AG04449 (cell line): Measurements from ENCODE around the gene ZNF593OS.

Source experiments
- CTCF ChIA-PET: fragments of 350-600 bp; formaldehyde crosslinking; extraction: SDS; loops from one replicate; lab custom pipeline; 2021; ENCODE audit warnings: antibody characterized with exemption; lab: Yijun Ruan, JAX
- POLR2A ChIA-PET: fragments of 400-600, 350-600 bp; formaldehyde crosslinking; extraction: SDS; loops from one replicate; lab custom pipeline; 2020; ENCODE audit warnings: antibody characterized with exemption, inconsistent platforms; lab: Yijun Ruan, JAX
- DNase-seq: peaks from one replicate; pipeline ENCODE4 v3.0.0-alpha.2; 2010; ENCODE audit warnings: low read depth, low spot score
- H3K4me3 ChIP-seq: 2 replicates; pipeline ENCODE4 v1.5.1; 2011; ENCODE audit warnings: low read depth, mild to moderate bottlenecking, control low read depth, low read length
- TF ChIP-seq, protein P1 (sequence below): IDR thresholded peaks from one replicate; pipeline ENCODE4 v1.5.1; 2011; ENCODE audit warnings: mild to moderate bottlenecking, moderate library complexity, low read length, control low read depth, inconsistent platforms; ENCODE audit not compliant: insufficient read depth; ENCODE audit errors: missing control alignments

ZNF593OS gene

DNA sequence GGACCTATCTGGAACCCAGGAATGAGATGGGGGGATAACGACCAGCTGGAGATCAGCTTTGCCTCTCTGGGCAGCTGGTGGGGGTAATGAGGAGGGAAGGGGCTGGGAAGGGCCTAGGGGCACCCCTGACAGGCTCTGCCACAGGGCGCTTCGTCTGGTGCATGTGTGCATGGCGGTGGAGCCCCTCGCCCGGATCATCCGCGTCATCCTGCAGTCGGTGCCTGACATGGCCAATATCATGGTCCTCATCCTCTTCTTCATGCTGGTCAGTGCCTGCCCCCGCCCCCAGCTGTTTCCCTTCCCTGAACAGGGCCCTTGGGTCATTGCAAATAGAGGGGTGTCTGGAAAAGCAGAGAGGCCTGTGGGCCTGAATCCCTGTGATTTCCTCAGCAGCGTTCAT, 26.2 kb upstream of the ZNF593OS start:
- H3K4me3 ChIP-seq, result no peak overlapping the region
- no peak for DNase-seq
- TF ChIP-seq, protein P1, sequence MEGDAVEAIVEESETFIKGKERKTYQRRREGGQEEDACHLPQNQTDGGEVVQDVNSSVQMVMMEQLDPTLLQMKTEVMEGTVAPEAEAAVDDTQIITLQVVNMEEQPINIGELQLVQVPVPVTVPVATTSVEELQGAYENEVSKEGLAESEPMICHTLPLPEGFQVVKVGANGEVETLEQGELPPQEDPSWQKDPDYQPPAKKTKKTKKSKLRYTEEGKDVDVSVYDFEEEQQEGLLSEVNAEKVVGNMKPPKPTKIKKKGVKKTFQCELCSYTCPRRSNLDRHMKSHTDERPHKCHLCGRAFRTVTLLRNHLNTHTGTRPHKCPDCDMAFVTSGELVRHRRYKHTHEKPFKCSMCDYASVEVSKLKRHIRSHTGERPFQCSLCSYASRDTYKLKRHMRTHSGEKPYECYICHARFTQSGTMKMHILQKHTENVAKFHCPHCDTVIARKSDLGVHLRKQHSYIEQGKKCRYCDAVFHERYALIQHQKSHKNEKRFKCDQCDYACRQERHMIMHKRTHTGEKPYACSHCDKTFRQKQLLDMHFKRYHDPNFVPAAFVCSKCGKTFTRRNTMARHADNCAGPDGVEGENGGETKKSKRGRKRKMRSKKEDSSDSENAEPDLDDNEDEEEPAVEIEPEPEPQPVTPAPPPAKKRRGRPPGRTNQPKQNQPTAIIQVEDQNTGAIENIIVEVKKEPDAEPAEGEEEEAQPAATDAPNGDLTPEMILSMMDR, result no peak
- POLR2A ChIA-PET, result no interaction called here
- CTCF ChIA-PET, result interaction anchor here (0.8 to 1.9 kb wide), 2 partner anchors 15 to 29 kb away, joined by 3 to 6 read pairs; partner anchors contain the start of genes C1orf232 and ZNF593

DNA sequence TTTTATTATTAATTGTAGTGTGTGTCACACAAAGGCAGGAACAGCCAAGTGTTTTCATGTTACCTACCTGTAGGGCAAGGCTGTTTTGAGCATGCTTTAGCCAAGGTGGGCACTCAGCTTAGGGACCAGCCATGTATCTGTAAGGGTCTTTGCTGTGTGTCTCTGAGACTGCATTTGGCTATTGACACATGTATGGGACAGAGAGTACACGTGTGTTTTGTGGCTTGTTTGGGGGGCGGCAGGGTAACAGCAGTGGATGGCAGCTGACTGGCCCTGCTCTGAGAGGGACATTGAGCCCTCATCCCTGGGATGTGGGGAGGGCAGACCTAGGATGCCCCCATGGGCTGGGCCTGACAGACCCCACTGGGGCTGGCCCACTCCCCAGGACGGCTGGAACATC, 25.7 kb upstream of the ZNF593OS start:
- CTCF ChIA-PET, result interaction anchor here (0.8 to 1.9 kb wide), 2 partner anchors 15 to 28 kb away, joined by 3 to 6 read pairs; partner anchors contain the start of genes C1orf232 and ZNF593
- TF ChIP-seq, protein P1, result no peak
- no peak for DNase-seq
- H3K4me3 ChIP-seq, result no peak overlapping the region
- POLR2A ChIA-PET, result no interaction called here

DNA sequence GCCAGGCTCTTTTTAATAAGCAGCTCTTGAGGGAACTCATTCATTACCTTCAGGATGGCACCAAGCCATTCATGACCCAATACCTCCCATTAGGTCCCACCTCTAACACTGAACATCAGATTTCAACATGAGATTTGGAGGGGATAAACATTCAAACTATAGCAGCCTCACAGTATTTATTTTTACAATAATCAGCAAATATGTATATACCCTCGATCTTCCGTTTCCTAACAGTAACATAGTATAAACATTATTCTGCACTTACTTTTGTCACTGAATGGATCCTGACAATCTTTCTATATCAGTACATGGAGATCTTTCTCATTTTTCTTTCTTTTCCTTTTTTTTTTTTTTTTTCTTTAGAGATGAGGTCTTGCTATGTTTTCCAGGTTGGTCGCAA, 24.2 kb upstream of the ZNF593OS start:
- POLR2A ChIA-PET, result interaction anchor here (0.7 kb wide), 1 partner anchor 9 kb away, joined by 4 read pairs; no protein-coding TSS in a partner anchor
- no peak overlapping the region for H3K4me3 ChIP-seq
- no peak for DNase-seq
- TF ChIP-seq, protein P1, result no peak
- CTCF ChIA-PET, result interaction anchor here (1.9 kb wide), 1 partner anchor 27 kb away, joined by 6 read pairs; the partner anchor contains the start of genes C1orf232 and ZNF593

DNA sequence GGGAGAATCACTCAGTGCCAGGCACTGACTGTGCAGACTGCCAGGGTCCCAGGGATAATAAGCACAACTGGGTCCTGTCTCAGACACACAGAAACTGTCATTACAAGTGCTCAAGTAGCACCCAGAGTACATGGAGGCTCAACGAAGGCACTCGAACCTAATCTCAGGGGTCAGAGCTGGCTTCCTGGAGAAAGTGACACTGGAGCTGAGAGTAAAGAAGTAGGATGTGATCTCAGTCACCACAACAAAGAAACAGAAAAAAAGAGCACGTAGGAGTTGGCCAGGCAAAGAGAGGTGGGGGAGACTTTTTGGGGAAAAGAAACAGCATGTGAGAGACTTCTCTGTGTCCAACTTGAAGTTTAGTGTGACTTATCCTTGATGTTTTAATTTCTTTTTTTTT, 20.1 kb upstream of the ZNF593OS start:
- H3K4me3 ChIP-seq, result no peak overlapping the region
- ChIA-PET CTCF (interaction anchor here (0.7 to 3.6 kb wide), 5 partner anchors 9 to 130 kb away, joined by 3 to 13 read pairs (median 5); partner anchors contain the start of genes C1orf232 and ZNF593), POLR2A (no interaction called here)
- TF ChIP-seq, protein P1, result no peak
- DNase-seq, result no peak

DNA sequence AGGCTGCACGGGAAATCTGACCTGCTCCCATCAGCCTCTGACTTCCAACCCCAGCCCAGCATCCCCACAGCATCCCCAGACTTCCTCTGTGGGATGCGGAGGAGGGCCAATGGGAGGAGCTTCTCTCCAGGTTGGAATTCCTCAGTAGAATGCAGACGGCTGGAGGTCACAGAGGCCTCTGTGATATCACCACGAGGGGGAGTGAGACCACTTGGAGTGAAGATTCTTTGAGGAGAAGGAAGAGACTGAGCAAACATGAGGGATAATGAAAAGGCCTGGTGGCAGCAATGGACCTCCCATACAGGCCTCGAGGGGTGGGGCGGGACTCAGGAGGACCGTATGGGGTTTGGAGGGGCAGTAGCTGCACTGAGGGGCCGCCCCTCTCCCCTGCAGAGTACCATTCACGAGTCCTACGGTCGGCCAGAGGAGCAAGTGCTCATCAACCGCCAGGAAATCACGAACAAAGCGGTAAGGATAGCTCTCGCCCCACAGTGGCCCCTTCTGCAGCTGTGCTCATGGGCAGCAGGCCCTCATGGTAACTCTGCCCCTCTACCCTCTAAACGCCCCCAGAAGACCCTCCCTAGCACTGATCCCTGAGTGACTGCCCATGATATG, 18.8 kb upstream of the ZNF593OS start, which contains the start of gene CATSPER4:
TSS of gene CATSPER4 (plus strand) at position 230 of the 615 bp plus-strand sequence. CDS start at position 256, 26 bp downstream.
- POLR2A ChIA-PET, result no interaction called here
- H3K4me3 ChIP-seq, result no peak within 1 kb of the TSS
- TF ChIP-seq, protein P1, result no peak
- CTCF ChIA-PET, result interaction anchor here (0.7 to 3.6 kb wide), 5 partner anchors 16 to 174 kb away, joined by 3 to 13 read pairs (median 4); partner anchors contain the start of genes C1orf232 and ZNF593
- DNase-seq, result no peak

DNA sequence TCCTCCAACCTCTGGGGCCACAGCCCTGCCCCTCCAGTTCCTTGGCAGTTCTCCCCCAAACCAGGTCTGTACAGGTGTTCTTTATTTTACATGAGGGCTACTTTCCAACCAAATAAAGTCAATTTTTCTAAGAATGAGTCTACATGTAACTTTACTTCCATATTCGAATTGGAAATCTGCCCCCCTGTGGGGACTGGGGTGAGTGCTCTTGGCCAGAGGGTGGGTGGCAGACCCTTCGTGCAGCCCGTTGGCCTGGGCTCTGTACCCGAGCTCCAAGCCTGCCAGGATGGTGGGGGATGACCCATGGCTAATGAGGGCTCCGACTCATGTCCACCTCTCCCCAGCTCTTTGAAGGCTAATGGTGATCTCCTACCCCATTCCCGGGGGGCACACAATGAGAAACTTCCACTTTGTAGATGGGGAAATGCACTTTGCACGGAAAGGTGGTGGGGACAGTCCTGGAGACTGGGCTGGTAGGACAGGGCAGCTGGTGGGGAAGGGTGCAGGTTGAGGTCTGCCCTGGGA, 18.2 kb upstream of the ZNF593OS start:
- ChIA-PET POLR2A (no interaction called here), CTCF (interaction anchor here (1.0 to 3.6 kb wide), 4 partner anchors 15 to 174 kb away, joined by 3 to 13 read pairs (median 6); partner anchors contain the start of genes C1orf232 and ZNF593)
- no peak for DNase-seq
- TF ChIP-seq, protein P1, result no peak
- H3K4me3 ChIP-seq, result no peak overlapping the region
